Measurements from ENCODE around the gene RABIF. TPM values are rescaled to one million over a fixed set of nuclear protein-coding genes. Genes with fewer than 3 reads are reported as not detected.

The RABIF gene
- total and polyA plus RNA-seq, 12 donors, result 3.1 to 10.6 (median 6.6) TPM

DNA sequence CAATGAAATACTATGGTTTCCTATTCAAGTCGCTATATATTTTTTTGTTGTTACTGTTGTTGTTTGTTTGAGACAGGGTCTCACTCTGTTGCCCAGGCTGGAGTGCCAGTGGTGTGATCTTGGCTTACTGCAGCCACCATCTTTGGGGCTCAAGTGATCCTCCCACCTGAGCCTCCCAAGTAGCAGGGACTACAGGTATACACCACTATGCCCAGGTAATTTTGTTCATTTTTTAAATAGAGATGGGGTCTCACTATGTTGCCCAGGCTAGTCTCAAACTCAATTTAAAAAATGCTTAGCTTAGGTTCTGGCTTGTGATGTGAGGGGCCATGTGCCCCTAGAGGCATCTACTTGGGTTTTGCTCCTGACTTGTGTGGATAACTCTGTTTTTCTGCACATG lies 9.8 kb downstream of the RABIF start:
- H3K4me3 ChIP-seq, result no peak overlapping the region
- no peak for DNase-seq
- no peak overlapping the region for H3K27ac ChIP-seq
- no peaks in the 10 kb centered on the region for H3K27me3 ChIP-seq
- WGBS, 4 donors, result 91 to 100% (median 98%) methylated on average over 1 of the region's 1 CpG
- H3K9me3 ChIP-seq (replicated peaks in 1 of 3), result no peaks in the 10 kb centered on the region
- no peak for TF ChIP-seq POLR2A (IDR thresholded peaks at IDR 0.05)
- no peak for TF ChIP-seq CTCF (IDR thresholded peaks at IDR 0.05)
- peaks cover 0 to 19% of the 10 kb centered on the region in 2 donors for H3K36me3 ChIP-seq (replicated peaks in 1 of 2)
- no peaks in the 10 kb centered on the region for H3K4me1 ChIP-seq (replicated peaks in 1 of 2)
- intact Hi-C loops (cut with DNase I), result no loop called here

GRCh38 chr1:202873026-202873425 lies 15.9 kb downstream of the RABIF start:
- H3K36me3 ChIP-seq (replicated peaks in 1 of 2), result no peaks in the 10 kb centered on the region
- no peaks in the 10 kb centered on the region for H3K27me3 ChIP-seq
- intact Hi-C loops (cut with DNase I), result no loop called here
- no peaks in the 10 kb centered on the region for H3K4me1 ChIP-seq (replicated peaks in 1 of 2)
- TF ChIP-seq CTCF (IDR thresholded peaks at IDR 0.05), result no peak
- TF ChIP-seq POLR2A (IDR thresholded peaks at IDR 0.05), result no peak
- no peak for DNase-seq
- no peak overlapping the region for H3K4me3 ChIP-seq
- 84 to 89% (median 87%) methylated on average over 4 of the region's 4 CpGs for WGBS, 4 donors
- no peaks in the 10 kb centered on the region for H3K9me3 ChIP-seq (replicated peaks in 1 of 3)
- H3K27ac ChIP-seq, result no peak overlapping the region

DNA sequence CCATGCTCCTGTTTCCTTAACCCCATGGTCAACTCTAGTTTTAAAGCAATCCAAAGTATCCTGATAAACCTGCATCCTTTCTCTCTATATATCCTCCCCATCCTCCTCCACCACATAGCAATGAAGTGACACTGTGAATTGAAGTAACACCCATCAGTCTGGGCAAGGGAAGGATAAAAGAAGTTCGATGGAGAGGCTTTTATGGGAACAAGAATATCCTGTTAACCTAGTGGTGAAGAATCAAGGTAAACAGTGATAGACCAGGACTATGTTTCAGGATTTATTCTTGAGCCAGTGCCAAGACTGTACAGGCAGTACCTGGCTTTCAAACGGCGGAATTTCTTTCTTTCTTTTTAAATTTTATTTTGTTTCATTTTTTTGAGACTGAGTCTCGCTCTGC lies 17.6 kb downstream of the RABIF start:
- DNase-seq, result no peak
- intact Hi-C loops (cut with DNase I), result no loop called here
- Histone ChIP-seq H3K4me1 (replicated peaks in 1 of 2) (no peaks in the 10 kb centered on the region), H3K27me3 (no peaks in the 10 kb centered on the region), H3K4me3 (no peak overlapping the region), H3K36me3 (replicated peaks in 1 of 2) (no peaks in the 10 kb centered on the region), H3K9me3 (replicated peaks in 1 of 3) (no peaks in the 10 kb centered on the region), H3K27ac (no peak overlapping the region)
- TF ChIP-seq POLR2A (IDR thresholded peaks at IDR 0.05) (no peak), CTCF (IDR thresholded peaks at IDR 0.05) (no peak)
- WGBS, 4 donors, result 64 to 77% (median 71%) methylated on average over 4 of the region's 4 CpGs

DNA sequence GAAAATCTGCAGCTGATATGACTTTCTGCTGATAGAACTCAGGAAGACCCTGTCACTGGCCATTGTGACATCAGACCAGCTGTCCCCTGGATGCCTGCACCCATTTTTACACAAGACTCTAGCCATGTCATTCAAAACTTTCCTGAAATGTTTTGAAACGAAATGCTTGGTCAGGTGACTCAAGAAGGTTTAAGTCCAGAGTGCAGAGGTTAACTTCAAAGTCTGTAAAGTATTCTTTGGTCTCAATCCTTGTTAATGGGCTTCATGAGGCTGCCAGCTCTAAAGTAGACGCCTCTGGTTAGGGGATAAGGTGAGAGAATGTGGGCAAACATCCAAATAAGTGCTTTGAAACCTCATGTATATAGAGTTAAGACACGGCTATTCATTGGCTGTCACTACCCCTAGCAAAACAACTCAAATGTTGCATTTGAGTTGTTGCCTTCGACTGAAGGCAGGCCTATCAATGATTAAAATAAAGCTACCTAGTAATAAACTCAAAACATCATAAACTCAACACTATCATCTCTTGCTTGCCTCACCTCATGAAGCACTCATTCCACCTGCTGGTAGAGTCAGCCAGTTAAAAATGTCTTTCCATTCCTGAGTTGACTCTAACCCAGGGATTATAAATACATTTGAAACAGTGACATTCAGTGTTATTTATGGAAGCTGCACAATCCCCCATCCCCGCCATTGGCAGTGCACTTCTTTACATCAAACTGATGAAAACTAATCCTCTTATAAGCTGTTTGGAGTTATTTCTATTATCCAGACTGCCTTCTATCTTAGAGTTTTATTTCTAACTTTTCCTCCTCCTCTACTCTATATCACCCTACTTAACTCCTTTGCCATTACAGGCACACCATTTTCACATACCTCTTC lies 26.0 kb downstream of the RABIF start:
- Histone ChIP-seq H3K27me3 (no peaks in the 10 kb centered on the region), H3K27ac (no peak overlapping the region), H3K4me1 (replicated peaks in 1 of 2) (peaks cover 0 to 7% of the 10 kb centered on the region in 2 donors), H3K9me3 (replicated peaks in 1 of 3) (no peaks in the 10 kb centered on the region), H3K4me3 (no peak overlapping the region), H3K36me3 (replicated peaks in 1 of 2) (no peaks in the 10 kb centered on the region)
- WGBS, 4 donors, result 67 to 76% (median 72%) methylated on average over 5 of the region's 5 CpGs
- intact Hi-C loops (cut with DNase I), result no loop called here
- no peak for TF ChIP-seq CTCF (IDR thresholded peaks at IDR 0.05)
- no peak for TF ChIP-seq POLR2A (IDR thresholded peaks at IDR 0.05)
- DNase-seq, result no peak

Data from adrenal gland (tissue), 12 donors.